Chondrocyte (in vitro differentiated cells): ENCODE data around the gene PPP2CA. TPM values are rescaled to one million over a fixed set of nuclear protein-coding genes. Genes with fewer than 3 reads are reported as not detected.
"Not testable (repeated sequence)": the region's sequence is repeated elsewhere in the genome, so short reads cannot be mapped to it uniquely, and the experiment has no call there.

Experiments
- DNase-seq: peaks from one replicate; pipeline ENCODE4 v3.0.0; 2021; ENCODE audit warnings: mixed read lengths, low spot score
- H3K27ac Mint-ChIP-seq: one replicate; pipeline ENCODE4 v1.8.0; 2021; ENCODE audit warnings: mild to moderate bottlenecking, moderate library complexity, mixed read lengths; ENCODE audit not compliant: unreplicated experiment
- H3K27me3 Mint-ChIP-seq: 2 replicates; pipeline ENCODE4 v1.8.0; 2021; ENCODE audit warnings: low read depth, mixed read lengths
- H3K36me3 Mint-ChIP-seq: 2 replicates; pipeline ENCODE4 v1.8.0; 2021; ENCODE audit warnings: low read depth, mixed read lengths
- H3K4me1 Mint-ChIP-seq: 2 replicates; pipeline ENCODE4 v1.8.0; 2021; ENCODE audit warnings: low read depth, mild to moderate bottlenecking, mixed read lengths
- H3K4me3 Mint-ChIP-seq: one replicate; pipeline ENCODE4 v1.8.0; 2021; ENCODE audit warnings: mild to moderate bottlenecking, moderate library complexity, mixed read lengths; ENCODE audit not compliant: unreplicated experiment
- H3K9me3 Mint-ChIP-seq: 2 replicates; pipeline ENCODE4 v1.8.0; 2021; ENCODE audit warnings: low read depth, mixed read lengths
- CTCF ChIP-seq: fragments of 200-600 bp; sonication (generic); IDR thresholded peaks from 2 replicates; pipeline ENCODE4 v1.5.0; 2021; ENCODE audit warnings: antibody characterized with exemption, mild to moderate bottlenecking, moderate library complexity
- total RNA-seq: library from RNA; stranded (reverse); gene quantifications from 3 replicates; pipeline ENCODE4 v1.2.1, GENCODE V29; 2021

Gene PPP2CA
- total RNA-seq, 1 donor from 2014 or later, result 109 TPM

GRCh38 chr5:134255418-134256150 lies 29.7 kb upstream of the PPP2CA start:
- H3K4me3 Mint-ChIP-seq, result no peak overlapping the region
- H3K27me3 Mint-ChIP-seq, result no peaks in the 10 kb centered on the region
- no peak for DNase-seq
- H3K36me3 Mint-ChIP-seq, result no peaks in the 10 kb centered on the region
- no peak overlapping the region for H3K27ac Mint-ChIP-seq
- no peaks in the 10 kb centered on the region for H3K9me3 Mint-ChIP-seq
- TF ChIP-seq CTCF, result no peak
- peaks cover 17% of the 10 kb centered on the region for H3K4me1 Mint-ChIP-seq

- H3K27me3 Mint-ChIP-seq, H3K9me3 Mint-ChIP-seq, H3K4me3 Mint-ChIP-seq, H3K27ac Mint-ChIP-seq, H3K36me3 Mint-ChIP-seq, DNase-seq: not testable (repeated sequence)
- peaks cover 17% of the 10 kb centered on the region for H3K4me1 Mint-ChIP-seq
These were observed 27.7 kb upstream of the PPP2CA start for GRCh38 chr5:134253368-134254153.

GRCh38 chr5:134252671-134253070 lies 26.8 kb upstream of the PPP2CA start:
- Mint-ChIP-seq H3K36me3 (no peaks in the 10 kb centered on the region), H3K27me3 (no peaks in the 10 kb centered on the region), H3K27ac (no peak overlapping the region), H3K4me3 (no peak overlapping the region), H3K9me3 (no peaks in the 10 kb centered on the region), H3K4me1 (peaks cover 17% of the 10 kb centered on the region)
- no peak for DNase-seq
- no peak for TF ChIP-seq CTCF

GRCh38 chr5:134250949-134251348 lies 25.1 kb upstream of the PPP2CA start:
- Mint-ChIP-seq H3K36me3 (no peaks in the 10 kb centered on the region), H3K27ac (no peak overlapping the region), H3K9me3 (no peaks in the 10 kb centered on the region), H3K4me3 (no peak overlapping the region), H3K27me3 (no peaks in the 10 kb centered on the region), H3K4me1 (peaks cover 16% of the 10 kb centered on the region)
- no peak for DNase-seq
- no peak for TF ChIP-seq CTCF

GRCh38 chr5:134249469-134250379 lies 23.9 kb upstream of the PPP2CA start:
- no peak for TF ChIP-seq CTCF
- Mint-ChIP-seq H3K27me3 (no peaks in the 10 kb centered on the region), H3K4me3 (no peak overlapping the region), H3K36me3 (no peaks in the 10 kb centered on the region), H3K27ac (no peak overlapping the region), H3K9me3 (no peaks in the 10 kb centered on the region), H3K4me1 (peaks cover 17% of the 10 kb centered on the region)
- DNase-seq, result no peak
